K562 (cell line): ENCODE data around the gene RUNX1. TPM values are rescaled to one million over a fixed set of nuclear protein-coding genes. Genes with fewer than 3 reads are reported as not detected.

Source experiments
- BCOR ChIP-seq: fragments of 450-650 bp; IDR thresholded peaks from 2 replicates; pipeline ENCODE4 v1.6.1; 2016
- DDX20 ChIP-seq: fragments of 450-650 bp; IDR thresholded peaks from 2 replicates; pipeline ENCODE4 v1.6.1; 2016; ENCODE audit warnings: missing genetic modification characterization, low read depth, mild to moderate bottlenecking, missing compliant biosample characterization, moderate library complexity
- EP400 ChIP-seq: fragments of 450-650 bp; IDR thresholded peaks from 2 replicates; pipeline ENCODE4 v1.6.1; 2017; ENCODE audit warnings: antibody characterized with exemption, mild to moderate bottlenecking, moderate library complexity
- ETV6 ChIP-seq, 3 experiments: fragments of 150-350 bp in 1 of 3; sonication (generic) in 1 of 3; formaldehyde crosslinking in 1 of 3; IDR thresholded peaks; 2 replicates each; pipeline versions ENCODE4 v1.6.1 to v1.8.0; 2014 to 2022; ENCODE audit warnings: borderline replicate concordance in 2 of 3, low read depth in 2 of 3, antibody characterized with exemption in 1 of 3, low read length in 1 of 3, mild to moderate bottlenecking in 1 of 3, missing genetic modification reagents in 1 of 3
- GABPA ChIP-seq: fragments of 200-800 bp; sonication (Bioruptor generic); conservative IDR thresholded peaks from 2 replicates; pipeline ENCODE4 v1.6.1; 2016; ENCODE audit warnings: low read depth, missing genetic modification characterization, missing compliant biosample characterization
- GTF2F1 ChIP-seq: IDR thresholded peaks from 2 replicates; pipeline ENCODE4 v1.6.1; 2011; ENCODE audit warnings: low read depth, low read length, improper control_type of control experiment
- HCFC1 ChIP-seq: IDR thresholded peaks from 2 replicates; pipeline ENCODE4 v1.6.1; 2012; ENCODE audit warnings: low read depth, low read length, improper control_type of control experiment
- HLTF ChIP-seq: fragments of 450-650 bp; IDR thresholded peaks from 2 replicates; pipeline ENCODE4 v1.6.1; 2016
- LEF1 ChIP-seq: fragments of 450-650 bp; IDR thresholded peaks from 2 replicates; pipeline ENCODE4 v1.6.1; 2016; ENCODE audit warnings: mild to moderate bottlenecking
- MTA1 ChIP-seq: fragments of 450-650 bp; IDR thresholded peaks from 2 replicates; pipeline ENCODE4 v1.6.1; 2017; ENCODE audit warnings: borderline replicate concordance
- SMAD1 ChIP-seq: fragments of 150-350 bp; IDR thresholded peaks from 2 replicates; pipeline ENCODE4 v1.6.1; 2014; ENCODE audit warnings: low read length, low read depth; ENCODE audit not compliant: partially characterized antibody
- SMARCE1 ChIP-seq: fragments of 450-650 bp; IDR thresholded peaks from 2 replicates; pipeline ENCODE4 v1.7.1; 2016; ENCODE audit warnings: mild to moderate bottlenecking
- THRAP3 ChIP-seq: fragments of 450-650 bp; IDR thresholded peaks from 2 replicates; pipeline ENCODE4 v1.6.1; 2016; ENCODE audit warnings: mild to moderate bottlenecking, inconsistent platforms, borderline replicate concordance
- ZNF217 ChIP-seq: sonication (generic); formaldehyde crosslinking; IDR thresholded peaks from 2 replicates; pipeline ENCODE4 v1.8.0; 2022; ENCODE audit warnings: mild to moderate bottlenecking, missing genetic modification reagents
- ZNF551 ChIP-seq: fragments of 250-450 bp; sonication (Bioruptor Pico); IDR thresholded peaks from 2 replicates; pipeline ENCODE4 v1.5.0; 2021; ENCODE audit warnings: mild to moderate bottlenecking, moderate library complexity
- ZNF79 ChIP-seq: fragments of 250-450 bp; sonication (Bioruptor Pico); IDR thresholded peaks from 2 replicates; pipeline ENCODE4 v1.4.0; 2020; ENCODE audit warnings: low read depth, mild to moderate bottlenecking, moderate library complexity
- polyA plus RNA-seq, 8 experiments: library from polyadenylated mRNA; depleted of rRNA in 4 of 8; stranded (reverse) in 5 of 8; unstranded in 3 of 8; fragments of >200 nt; fragmentation: Nextera tagmentation in 2 of 8; fragmentation: Illumina TruSeq in 1 of 8; extraction: Ambion mirVana in 2 of 8; extraction: Trizol in 1 of 8; gene quantifications; 2 replicates each; pipeline versions ENCODE4 v1.2.1 to v1.2.3, GENCODE V29; 2011 to 2014; ENCODE audit warnings: inconsistent platforms in 1 of 8, missing spikeins in 1 of 8
- total RNA-seq, 7 experiments: library from RNA; depleted of rRNA in 6 of 7; stranded (reverse); fragments of >200 nt in 6 of 7; fragmentation: Illumina TruSeq in 2 of 7; extraction: Trizol in 2 of 7; gene quantifications; 2 replicates each; pipeline versions ENCODE4 v1.2.1 to v1.2.3, GENCODE V29; 2011 to 2021; ENCODE audit warnings: low replicate concordance in 1 of 7
- TF ChIP-seq, protein P1 (sequence below): fragments of 450-650 bp; conservative IDR thresholded peaks from 2 replicates; pipeline ENCODE4 v1.6.1; 2016; ENCODE audit warnings: missing genetic modification characterization, low read depth, mild to moderate bottlenecking, control low read depth, missing compliant biosample characterization
- TF ChIP-seq, protein P2 (sequence below), 2 experiments: fragments of 150-350 bp in 1 of 2; IDR thresholded peaks; 2 replicates each; pipeline ENCODE4 v1.6.1; 2012 to 2016; ENCODE audit warnings: low read depth in 2 of 2, low read length in 2 of 2, mild to moderate bottlenecking in 1 of 2, moderate library complexity in 1 of 2
- TF ChIP-seq, protein P3 (sequence below): sonication (generic); formaldehyde crosslinking; IDR thresholded peaks from 2 replicates; pipeline ENCODE4 v1.8.1; 2023; ENCODE audit warnings: mild to moderate bottlenecking, missing genetic modification reagents, moderate library complexity
- TF ChIP-seq, protein P4 (sequence below): fragments of 250-450 bp; sonication (Bioruptor Pico); IDR thresholded peaks from 2 replicates; pipeline ENCODE4 v1.5.1; 2021; ENCODE audit warnings: mild to moderate bottlenecking

The RUNX1 gene
- total and polyA plus RNA-seq, 9 of the 15 experiments (the other 6 are each of a cell fraction or from before 2014, with no cell fraction given): 2.2 to 68.6 (median 17.8) TPM

DNA sequence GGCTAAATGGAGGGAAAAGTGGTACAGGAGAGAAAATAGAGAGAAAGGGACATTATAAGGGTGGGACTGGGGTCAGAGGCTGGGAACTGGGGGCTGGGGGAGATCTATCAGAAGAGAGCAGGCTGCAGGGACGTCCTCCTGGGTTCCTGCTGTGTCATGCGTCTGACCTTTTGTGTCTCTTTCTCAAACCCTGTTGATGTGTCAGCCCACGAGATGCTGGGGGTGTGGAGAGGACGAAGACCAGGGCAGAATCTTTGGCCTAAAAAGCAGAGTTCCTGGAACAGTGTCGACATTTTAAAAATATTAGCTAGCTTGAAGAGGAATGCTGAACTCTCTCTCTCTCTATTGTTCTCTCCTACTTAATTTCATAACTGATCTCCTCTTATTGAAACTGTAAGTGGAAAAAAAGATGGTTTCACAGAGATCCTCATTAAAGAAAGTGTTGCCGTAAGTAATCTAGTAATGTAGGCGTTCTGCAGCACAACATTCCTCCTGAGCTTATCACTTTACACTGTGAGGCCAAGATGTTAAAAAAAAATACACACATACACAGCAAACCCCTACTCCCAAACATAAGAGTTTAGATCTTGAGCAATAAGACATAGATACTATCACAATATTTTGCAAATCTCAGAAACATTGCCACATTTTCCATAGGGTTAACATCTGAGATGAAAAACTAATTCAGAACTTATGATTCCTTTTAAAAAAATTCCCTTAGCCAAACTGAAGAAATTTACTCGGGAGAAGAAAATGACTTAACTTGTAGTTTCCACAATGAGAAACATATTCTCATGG lies 52.6 kb downstream of the RUNX1 start (continued):
- TF ChIP-seq, protein P1, sequence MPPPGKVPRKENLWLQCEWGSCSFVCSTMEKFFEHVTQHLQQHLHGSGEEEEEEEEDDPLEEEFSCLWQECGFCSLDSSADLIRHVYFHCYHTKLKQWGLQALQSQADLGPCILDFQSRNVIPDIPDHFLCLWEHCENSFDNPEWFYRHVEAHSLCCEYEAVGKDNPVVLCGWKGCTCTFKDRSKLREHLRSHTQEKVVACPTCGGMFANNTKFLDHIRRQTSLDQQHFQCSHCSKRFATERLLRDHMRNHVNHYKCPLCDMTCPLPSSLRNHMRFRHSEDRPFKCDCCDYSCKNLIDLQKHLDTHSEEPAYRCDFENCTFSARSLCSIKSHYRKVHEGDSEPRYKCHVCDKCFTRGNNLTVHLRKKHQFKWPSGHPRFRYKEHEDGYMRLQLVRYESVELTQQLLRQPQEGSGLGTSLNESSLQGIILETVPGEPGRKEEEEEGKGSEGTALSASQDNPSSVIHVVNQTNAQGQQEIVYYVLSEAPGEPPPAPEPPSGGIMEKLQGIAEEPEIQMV (tag): peak; percentile 51; the same call in 1 of the 2 replicates
- peak; percentile 58; the same call in 1 of the 2 replicates for TF ChIP-seq LEF1
- no peak for TF ChIP-seq ZNF79 (CRISPR knock-in tag)
- TF ChIP-seq DDX20 (tag): 0 out of 2 replicates have a peak, but pooled peaks have one; percentile 16
- TF ChIP-seq, protein P2, sequence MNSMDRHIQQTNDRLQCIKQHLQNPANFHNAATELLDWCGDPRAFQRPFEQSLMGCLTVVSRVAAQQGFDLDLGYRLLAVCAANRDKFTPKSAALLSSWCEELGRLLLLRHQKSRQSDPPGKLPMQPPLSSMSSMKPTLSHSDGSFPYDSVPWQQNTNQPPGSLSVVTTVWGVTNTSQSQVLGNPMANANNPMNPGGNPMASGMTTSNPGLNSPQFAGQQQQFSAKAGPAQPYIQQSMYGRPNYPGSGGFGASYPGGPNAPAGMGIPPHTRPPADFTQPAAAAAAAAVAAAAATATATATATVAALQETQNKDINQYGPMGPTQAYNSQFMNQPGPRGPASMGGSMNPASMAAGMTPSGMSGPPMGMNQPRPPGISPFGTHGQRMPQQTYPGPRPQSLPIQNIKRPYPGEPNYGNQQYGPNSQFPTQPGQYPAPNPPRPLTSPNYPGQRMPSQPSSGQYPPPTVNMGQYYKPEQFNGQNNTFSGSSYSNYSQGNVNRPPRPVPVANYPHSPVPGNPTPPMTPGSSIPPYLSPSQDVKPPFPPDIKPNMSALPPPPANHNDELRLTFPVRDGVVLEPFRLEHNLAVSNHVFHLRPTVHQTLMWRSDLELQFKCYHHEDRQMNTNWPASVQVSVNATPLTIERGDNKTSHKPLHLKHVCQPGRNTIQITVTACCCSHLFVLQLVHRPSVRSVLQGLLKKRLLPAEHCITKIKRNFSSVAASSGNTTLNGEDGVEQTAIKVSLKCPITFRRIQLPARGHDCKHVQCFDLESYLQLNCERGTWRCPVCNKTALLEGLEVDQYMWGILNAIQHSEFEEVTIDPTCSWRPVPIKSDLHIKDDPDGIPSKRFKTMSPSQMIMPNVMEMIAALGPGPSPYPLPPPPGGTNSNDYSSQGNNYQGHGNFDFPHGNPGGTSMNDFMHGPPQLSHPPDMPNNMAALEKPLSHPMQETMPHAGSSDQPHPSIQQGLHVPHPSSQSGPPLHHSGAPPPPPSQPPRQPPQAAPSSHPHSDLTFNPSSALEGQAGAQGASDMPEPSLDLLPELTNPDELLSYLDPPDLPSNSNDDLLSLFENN (IDR thresholded peaks at IDR 0.05; ENCODE audit: low read depth in 2 of 2, low read length in 2 of 2): 0 out of 4 replicates have a peak, but pooled peaks of 1 of the 2 experiments have one; percentile 18
- TF ChIP-seq, protein P3, sequence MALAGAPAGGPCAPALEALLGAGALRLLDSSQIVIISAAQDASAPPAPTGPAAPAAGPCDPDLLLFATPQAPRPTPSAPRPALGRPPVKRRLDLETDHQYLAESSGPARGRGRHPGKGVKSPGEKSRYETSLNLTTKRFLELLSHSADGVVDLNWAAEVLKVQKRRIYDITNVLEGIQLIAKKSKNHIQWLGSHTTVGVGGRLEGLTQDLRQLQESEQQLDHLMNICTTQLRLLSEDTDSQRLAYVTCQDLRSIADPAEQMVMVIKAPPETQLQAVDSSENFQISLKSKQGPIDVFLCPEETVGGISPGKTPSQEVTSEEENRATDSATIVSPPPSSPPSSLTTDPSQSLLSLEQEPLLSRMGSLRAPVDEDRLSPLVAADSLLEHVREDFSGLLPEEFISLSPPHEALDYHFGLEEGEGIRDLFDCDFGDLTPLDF: no peak
- no peak for TF ChIP-seq MTA1
- peak; percentile 47; the same call in 1 of the 2 replicates for TF ChIP-seq HLTF
- TF ChIP-seq ZNF551 (CRISPR knock-in tag): no peak
- TF ChIP-seq, protein P4, sequence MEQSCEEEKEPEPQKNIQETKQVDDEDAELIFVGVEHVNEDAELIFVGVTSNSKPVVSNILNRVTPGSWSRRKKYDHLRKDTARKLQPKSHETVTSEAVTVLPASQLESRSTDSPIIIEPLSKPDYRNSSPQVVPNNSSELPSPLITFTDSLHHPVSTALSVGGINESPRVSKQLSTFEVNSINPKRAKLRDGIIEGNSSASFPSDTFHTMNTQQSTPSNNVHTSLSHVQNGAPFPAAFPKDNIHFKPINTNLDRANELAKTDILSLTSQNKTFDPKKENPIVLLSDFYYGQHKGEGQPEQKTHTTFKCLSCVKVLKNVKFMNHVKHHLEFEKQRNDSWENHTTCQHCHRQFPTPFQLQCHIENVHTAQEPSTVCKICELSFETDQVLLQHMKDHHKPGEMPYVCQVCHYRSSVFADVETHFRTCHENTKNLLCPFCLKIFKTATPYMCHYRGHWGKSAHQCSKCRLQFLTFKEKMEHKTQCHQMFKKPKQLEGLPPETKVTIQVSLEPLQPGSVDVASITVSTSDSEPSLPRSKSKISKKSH (CRISPR knock-in tag): no peak
- peak; percentile 40; the same call in 1 of the 2 replicates for TF ChIP-seq EP400
- TF ChIP-seq GABPA (tag): no peak
- no peak for TF ChIP-seq ZNF217 (CRISPR knock-in tag)
- TF ChIP-seq GTF2F1: no peak
- TF ChIP-seq BCOR: no peak
- TF ChIP-seq THRAP3: no peak
- no peak for TF ChIP-seq ETV6 (IDR thresholded peaks at IDR 0.05; ENCODE audit: borderline replicate concordance in 1 of 2, low read depth in 2 of 2, low read length in 1 of 2)
- TF ChIP-seq ETV6 (CRISPR knock-in tag; IDR thresholded peaks at IDR 0.05; ENCODE audit: borderline replicate concordance): no peak
- TF ChIP-seq SMARCE1: peak; percentile 69; the same call in 1 of the 2 replicates
- TF ChIP-seq SMAD1: no peak
- no peak for TF ChIP-seq HCFC1
